Prostate gland (tissue), 2 donors: Measurements from ENCODE around the gene SLX4. TPM values are rescaled to one million over a fixed set of nuclear protein-coding genes. Genes with fewer than 3 reads are reported as not detected.

Source experiments
- DNase-seq: peaks from one replicate; pipeline ENCODE4 v3.0.0-alpha.2; 2019; ENCODE audit warnings: low spot score
- H3K27ac ChIP-seq, 2 donors: fragments of 200-600 bp; sonication (generic); 2 replicates each; pipeline ENCODE4 v1.5.1; 2017 to 2019
- H3K27me3 ChIP-seq: fragments of 200-600 bp; sonication (generic); replicated peaks from 2 replicates; pipeline ENCODE4 v1.5.1; 2019; ENCODE audit not compliant: insufficient read depth
- H3K36me3 ChIP-seq, 2 donors: fragments of 200-600 bp; sonication (generic); 1 replicate in 1 of 2; 2 replicates in 1 of 2; pipeline versions ENCODE4 v1.5.1 to v1.8.1; 2017 to 2019
- H3K4me1 ChIP-seq: fragments of 200-600 bp; sonication (generic); replicated peaks from 2 replicates; pipeline ENCODE4 v1.5.1; 2019
- H3K4me3 ChIP-seq, 2 donors: fragments of 200-600 bp; sonication (generic); 2 replicates each; pipeline ENCODE4 v1.5.1; 2017 to 2019
- H3K9me3 ChIP-seq: fragments of 200-600 bp; sonication (generic); 2 replicates; pipeline ENCODE4 v1.5.1; 2017
- POLR2A ChIP-seq: fragments of 450-650 bp; IDR thresholded peaks from one replicate; pipeline ENCODE4 v1.6.1; 2016; ENCODE audit warnings: antibody characterized with exemption, mild to moderate bottlenecking
- POLR2AphosphoS5 ChIP-seq: sonication (generic); formaldehyde crosslinking; IDR thresholded peaks from one replicate; pipeline ENCODE4 v1.6.1; 2017; ENCODE audit warnings: antibody characterized with exemption
- WGBS: methylation state at CpG from one replicate; pipeline ENCODE4 v1.1.5; 2018; 5-methylcytosine and 5-hydroxymethylcytosine counted together
- intact Hi-C: fragments of 100-400 bp; cut with DNase I; formaldehyde crosslinking; loops from one replicate; pipeline ENCODE4 v1.14.2; 2022
- total RNA-seq, 2 donors: library from RNA; depleted of rRNA; stranded (reverse); fragments of >200 nt; gene quantifications; one replicate each; pipeline ENCODE4 v1.1.0, GENCODE V29; 2016
- TF ChIP-seq, protein P1 (sequence below), 4 experiments: fragments of 200-600 bp in 2 of 4; fragments of 450-650 bp in 2 of 4; sonication (generic) in 2 of 4; IDR thresholded peaks; 1 replicate in 3 of 4; 2 replicates in 1 of 4; pipeline ENCODE4 v1.5.1; 2016 to 2019; ENCODE audit warnings: antibody characterized with exemption in 4 of 4, mild to moderate bottlenecking in 2 of 4, moderate library complexity in 2 of 4

SLX4 gene
- total RNA-seq, 2 donors from 2014 or later = 4.9 to 14.7 TPM

DNA sequence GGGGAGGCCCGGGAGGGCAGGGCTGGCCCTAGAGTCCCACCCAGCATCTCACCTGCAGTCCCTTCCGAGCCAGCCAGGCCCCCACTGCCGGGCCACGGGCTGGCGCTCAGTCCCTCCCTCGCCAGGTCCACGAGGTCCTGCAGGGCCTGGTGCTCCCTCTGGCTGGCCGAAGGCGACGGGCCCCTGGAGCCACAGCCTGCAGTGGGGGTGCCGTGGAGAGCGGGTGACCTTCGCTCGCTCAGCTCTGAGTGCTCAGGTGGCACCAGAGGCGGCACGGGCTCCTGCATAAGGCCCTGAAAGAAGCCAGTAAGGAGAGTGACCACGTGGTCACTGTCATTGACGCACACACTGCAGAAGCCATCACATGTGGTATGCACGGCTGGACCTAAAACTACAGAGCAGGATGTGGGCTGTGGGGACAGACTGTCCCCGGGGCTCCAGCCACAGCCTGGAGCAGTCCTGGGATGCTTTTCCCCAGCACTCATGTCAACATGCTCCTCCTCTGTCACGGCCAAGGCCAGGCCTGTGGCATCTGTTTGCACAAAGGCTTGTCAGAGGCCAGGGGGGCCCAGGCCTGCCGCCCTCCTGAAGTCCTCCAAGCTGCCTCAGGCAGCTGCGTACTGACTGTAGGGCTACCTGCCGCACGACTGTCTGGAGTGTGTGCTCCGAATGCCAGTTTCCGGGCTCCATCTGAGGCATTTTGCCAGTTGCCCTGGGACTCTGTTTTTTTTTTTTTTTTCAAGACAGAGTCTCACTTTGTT, 15.1 kb downstream of the SLX4 start:
- Histone ChIP-seq H3K4me3 (no peak overlapping the region), H3K36me3 (no peaks in the 10 kb centered on the region), H3K27ac (no peak overlapping the region), H3K4me1 (no peaks in the 10 kb centered on the region), H3K9me3 (no peaks in the 10 kb centered on the region), H3K27me3 (no peaks in the 10 kb centered on the region)
- intact Hi-C loops = no loop called here
- TF ChIP-seq POLR2AphosphoS5 (no peak), POLR2A (no peak)
- TF ChIP-seq, protein P1, sequence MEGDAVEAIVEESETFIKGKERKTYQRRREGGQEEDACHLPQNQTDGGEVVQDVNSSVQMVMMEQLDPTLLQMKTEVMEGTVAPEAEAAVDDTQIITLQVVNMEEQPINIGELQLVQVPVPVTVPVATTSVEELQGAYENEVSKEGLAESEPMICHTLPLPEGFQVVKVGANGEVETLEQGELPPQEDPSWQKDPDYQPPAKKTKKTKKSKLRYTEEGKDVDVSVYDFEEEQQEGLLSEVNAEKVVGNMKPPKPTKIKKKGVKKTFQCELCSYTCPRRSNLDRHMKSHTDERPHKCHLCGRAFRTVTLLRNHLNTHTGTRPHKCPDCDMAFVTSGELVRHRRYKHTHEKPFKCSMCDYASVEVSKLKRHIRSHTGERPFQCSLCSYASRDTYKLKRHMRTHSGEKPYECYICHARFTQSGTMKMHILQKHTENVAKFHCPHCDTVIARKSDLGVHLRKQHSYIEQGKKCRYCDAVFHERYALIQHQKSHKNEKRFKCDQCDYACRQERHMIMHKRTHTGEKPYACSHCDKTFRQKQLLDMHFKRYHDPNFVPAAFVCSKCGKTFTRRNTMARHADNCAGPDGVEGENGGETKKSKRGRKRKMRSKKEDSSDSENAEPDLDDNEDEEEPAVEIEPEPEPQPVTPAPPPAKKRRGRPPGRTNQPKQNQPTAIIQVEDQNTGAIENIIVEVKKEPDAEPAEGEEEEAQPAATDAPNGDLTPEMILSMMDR (IDR thresholded peaks at IDR 0.05) = no peak
- DNase-seq = no peak
- WGBS = 92% methylated on average over 25 of the region's 27 CpGs

DNA sequence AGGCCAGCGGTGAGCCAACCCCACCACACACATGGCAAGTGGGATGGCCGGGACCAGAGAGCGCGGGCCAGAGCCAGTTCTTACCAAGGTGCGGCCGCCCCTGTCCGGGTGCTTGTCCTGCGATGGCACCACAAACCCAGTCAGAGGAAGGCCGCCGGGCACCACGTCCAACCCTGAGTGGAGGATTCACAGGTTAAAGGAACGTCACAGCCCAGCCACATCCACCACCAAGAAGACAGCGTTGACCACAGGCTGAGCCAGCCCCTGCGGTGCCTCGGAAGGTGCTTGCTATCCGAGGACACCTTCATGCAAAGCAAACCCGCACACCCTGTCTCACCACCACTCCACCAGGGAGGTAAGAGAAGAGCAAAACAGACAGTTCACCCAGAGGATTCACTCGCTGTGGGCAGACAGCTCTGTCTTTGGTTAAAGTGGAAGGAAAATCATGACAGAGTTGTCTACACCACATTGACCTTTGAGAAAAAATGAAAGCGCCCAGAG, 15.8 kb downstream of the SLX4 start:
- no peaks in the 10 kb centered on the region for H3K4me1 ChIP-seq
- no peaks in the 10 kb centered on the region for H3K36me3 ChIP-seq
- intact Hi-C loops = no loop called here
- H3K27ac ChIP-seq = no peak overlapping the region
- TF ChIP-seq POLR2AphosphoS5 = no peak
- TF ChIP-seq POLR2A = no peak
- TF ChIP-seq, protein P1 (IDR thresholded peaks at IDR 0.05) = no peak
- DNase-seq = no peak
- H3K4me3 ChIP-seq = no peak overlapping the region
- no peaks in the 10 kb centered on the region for H3K27me3 ChIP-seq
- WGBS = 95% methylated on average over 19 of the region's 19 CpGs
- H3K9me3 ChIP-seq = no peaks in the 10 kb centered on the region

DNA sequence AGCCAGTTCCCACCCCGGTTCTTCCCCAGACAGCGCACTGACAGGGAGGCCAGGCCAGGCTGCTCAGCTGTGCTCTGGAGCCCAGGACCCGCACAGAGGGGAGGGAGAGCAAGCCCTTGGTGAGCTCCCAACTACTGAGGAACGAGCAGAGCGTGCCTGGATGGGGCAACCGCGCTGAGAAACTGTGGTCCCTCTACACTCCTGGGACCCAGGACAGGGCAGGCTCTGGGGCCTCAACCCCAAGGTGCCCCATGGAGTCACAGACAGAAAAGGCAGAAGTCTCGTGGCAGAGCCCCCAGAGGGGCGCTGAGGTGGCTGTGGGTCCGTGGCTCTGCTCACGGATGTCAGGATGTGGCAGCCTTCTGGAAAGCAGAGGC, 16.3 kb downstream of the SLX4 start:
- Histone ChIP-seq H3K27ac (no peak overlapping the region), H3K27me3 (no peaks in the 10 kb centered on the region), H3K36me3 (no peaks in the 10 kb centered on the region), H3K4me1 (no peaks in the 10 kb centered on the region), H3K9me3 (no peaks in the 10 kb centered on the region), H3K4me3 (no peak overlapping the region)
- 92% methylated on average over 11 of the region's 11 CpGs for WGBS
- no peak for DNase-seq
- no peak for TF ChIP-seq POLR2A
- no peak for TF ChIP-seq POLR2AphosphoS5
- TF ChIP-seq, protein P1 (IDR thresholded peaks at IDR 0.05) = no peak
- intact Hi-C loops = no loop called here

DNA sequence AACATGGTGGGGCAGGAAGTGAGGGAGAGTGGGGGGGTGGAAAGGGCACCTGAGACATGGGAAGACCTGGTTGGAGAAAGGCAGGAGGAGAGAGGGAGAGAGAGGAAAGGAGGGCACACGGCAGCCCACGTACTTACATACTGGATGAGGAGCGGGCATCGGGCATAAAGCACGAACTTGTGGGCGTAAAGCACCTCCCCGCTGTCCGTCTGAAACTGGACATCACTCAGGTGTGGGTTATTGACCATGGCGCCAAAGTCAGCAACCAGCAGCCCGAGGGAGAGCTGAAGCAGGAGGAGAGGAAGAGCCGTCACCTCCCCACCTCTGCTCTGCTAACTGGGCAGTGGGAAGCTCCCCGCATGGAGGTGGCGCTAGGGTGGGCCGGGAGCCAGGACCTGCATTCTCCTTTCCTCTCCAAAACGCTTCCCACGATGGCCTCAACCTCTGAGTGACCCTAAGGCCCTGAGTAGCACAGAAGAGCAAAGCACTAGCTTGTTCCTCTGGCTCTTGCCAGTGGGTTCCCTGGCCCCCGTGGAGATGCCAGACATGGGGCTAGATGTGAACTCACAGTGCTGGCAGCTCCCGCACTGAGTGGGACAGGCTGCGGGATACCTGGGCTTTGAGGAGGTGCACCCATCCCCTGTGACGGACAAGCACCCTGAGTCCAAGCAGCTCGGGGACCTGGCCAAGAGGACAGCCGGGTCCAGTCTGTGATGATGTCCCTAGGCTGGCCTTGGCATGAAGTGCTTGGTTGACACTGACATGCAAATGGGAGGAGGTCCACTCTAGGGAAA, 16.9 kb downstream of the SLX4 start:
- DNase-seq = no peak
- no peak for TF ChIP-seq POLR2AphosphoS5
- TF ChIP-seq, protein P1 (IDR thresholded peaks at IDR 0.05) = no peak
- TF ChIP-seq POLR2A = no peak
- Histone ChIP-seq H3K27me3 (no peaks in the 10 kb centered on the region), H3K4me1 (no peaks in the 10 kb centered on the region), H3K27ac (no peak overlapping the region), H3K4me3 (no peak overlapping the region), H3K9me3 (no peaks in the 10 kb centered on the region), H3K36me3 (no peaks in the 10 kb centered on the region)
- intact Hi-C loops = no loop called here
- WGBS = 93% methylated on average over 21 of the region's 22 CpGs
